NCI-H446 (cell line): Measurements from ENCODE around the gene MRPS22.

Source experiments
- DNase-seq, 2 experiments: peaks; one replicate each; lab custom pipeline; 2025; lab: John Stamatoyannopoulos, UW

The MRPS22 gene

DNA sequence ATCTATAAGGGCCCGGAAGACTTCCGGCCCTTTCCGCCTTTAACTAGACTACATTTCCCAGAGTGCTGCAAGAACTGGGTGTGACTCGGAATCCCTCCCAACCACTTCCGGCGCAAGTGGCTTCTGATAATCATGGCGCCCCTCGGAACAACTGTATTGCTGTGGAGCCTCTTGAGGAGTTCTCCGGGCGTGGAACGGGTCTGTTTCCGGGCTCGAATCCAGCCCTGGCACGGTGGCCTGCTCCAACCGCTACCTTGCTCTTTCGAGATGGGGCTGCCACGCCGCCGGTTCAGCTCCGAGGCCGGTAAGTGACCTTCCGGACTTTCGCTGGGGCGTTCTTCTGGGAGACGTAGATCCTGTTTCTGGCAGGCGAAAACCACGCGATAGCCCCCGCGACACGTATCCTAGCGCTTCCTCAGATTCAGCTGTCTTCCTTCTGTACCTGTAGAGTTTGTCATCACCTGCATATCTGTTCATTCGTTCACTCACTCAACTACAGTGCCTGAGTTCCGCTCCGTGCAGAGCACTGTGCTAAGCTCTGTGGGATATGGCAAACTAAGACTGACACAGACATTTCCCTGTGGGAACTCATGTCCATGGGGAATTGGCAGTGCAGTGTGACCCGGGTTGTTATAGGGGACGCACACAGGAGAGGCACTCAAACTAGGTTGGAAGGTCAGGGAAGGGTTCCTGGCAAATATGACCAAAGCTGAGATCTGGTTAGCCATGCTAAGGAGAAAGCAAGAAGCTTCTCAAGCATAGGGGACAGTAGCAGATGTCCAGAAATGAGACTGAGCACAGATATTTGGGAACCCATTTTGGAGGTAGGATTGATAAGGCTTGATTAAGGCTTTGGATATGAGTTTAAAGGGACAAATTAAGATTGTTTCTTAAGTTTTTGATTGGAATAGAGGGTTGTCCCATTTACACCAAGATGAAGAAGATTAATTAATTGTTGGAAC, at the start of gene MRPS22:
TSS of gene MRPS22 (plus strand) at position 126 of the 962 bp plus-strand sequence. CDS start at position 133, 7 bp downstream.
- peak; percentile 78 to 88 for DNase-seq

GRCh38 chr3:139295040-139295439, 48.8 kb upstream of the MRPS22 start:
- DNase-seq: peak in 1 of 2 experiments; percentile 83

- no peak for DNase-seq
Observed at GRCh38 chr3:139296141-139296718, 47.6 kb upstream of the MRPS22 start.

DNA sequence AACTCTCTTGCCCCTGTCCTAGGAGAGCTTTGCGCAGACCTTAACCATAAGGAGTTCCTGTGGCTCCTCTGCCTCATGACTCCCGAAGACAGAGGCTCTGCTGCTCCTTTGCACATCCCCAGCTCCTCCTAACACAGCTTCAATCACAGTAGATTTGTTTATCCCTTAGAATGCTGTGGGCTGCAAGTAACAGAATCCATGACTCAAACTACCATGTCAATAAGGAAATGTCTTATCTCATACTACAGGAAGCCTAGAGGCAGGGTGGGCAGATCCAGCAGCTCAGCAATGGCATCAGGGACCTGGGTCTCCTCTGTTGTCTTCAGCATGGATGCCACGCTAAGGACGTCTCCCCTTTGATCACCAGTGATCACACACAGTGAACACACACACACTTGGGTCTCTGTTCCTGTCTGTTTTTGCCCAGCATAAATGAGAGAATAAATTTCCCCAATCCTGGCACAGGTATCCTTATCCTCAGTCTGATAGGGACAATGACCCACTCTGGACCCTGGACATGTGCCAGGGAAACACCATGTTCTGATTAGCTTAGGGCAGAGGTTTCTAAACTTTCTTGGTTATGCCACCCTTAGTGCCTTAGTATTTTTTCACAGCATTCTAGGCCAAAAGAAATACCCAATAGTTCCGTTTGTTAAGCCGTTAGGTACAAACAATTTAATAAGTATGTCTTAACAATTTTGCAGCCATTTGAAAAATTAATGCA, 46.1 kb upstream of the MRPS22 start:
- no peak for DNase-seq

GRCh38 chr3:139299261-139300132, 44.3 kb upstream of the MRPS22 start:
- DNase-seq: no peak

- no peak for DNase-seq
Observed at GRCh38 chr3:139300416-139300815, 43.4 kb upstream of the MRPS22 start.

- no peak for DNase-seq
Observed at GRCh38 chr3:139301183-139301582, 42.6 kb upstream of the MRPS22 start.

GRCh38 chr3:139301654-139302053, 42.2 kb upstream of the MRPS22 start:
- no peak for DNase-seq

- DNase-seq: no peak
Observed at GRCh38 chr3:139302084-139302800, 41.6 kb upstream of the MRPS22 start.

DNA sequence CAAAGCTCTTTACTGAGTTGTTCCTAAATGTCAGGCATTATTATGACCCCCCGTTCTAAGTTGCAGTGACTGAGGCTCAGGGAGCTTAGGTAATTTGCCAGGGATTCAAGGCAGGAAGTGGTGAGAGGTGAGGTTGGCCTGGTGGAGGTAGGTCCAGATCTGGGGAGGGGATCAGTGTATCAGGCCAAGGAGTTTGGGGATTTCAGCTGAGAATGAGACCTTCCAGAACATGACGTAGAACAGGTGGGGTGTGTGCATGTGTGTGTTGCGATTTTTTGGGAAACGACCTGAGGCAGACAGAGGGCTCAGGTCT, 41.1 kb upstream of the MRPS22 start:
- no peak for DNase-seq

- no peak for DNase-seq
Observed at GRCh38 chr3:139303216-139303615, 40.6 kb upstream of the MRPS22 start.

GRCh38 chr3:139304383-139304782, 39.4 kb upstream of the MRPS22 start:
- no peak for DNase-seq

DNA sequence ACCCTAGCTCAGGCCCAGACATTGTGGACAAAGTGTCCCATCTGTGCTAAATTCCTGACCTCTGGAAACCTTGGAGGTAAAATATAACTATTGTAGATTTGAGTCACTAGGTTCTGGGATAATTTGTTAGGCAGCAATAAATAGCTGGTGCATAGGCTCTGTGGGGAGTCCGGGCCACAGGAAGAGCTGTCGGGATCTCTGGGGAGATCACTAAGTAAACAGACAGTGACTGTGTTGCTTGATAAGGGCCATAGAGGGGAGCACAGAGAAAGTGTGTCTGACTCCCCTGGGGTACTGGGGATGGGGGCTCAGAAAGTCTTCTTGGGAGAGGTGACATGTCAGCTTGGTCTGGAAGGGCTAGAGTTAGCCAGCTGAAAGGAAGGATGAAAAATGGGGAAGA, 37.7 kb upstream of the MRPS22 start:
- DNase-seq: no peak

DNA sequence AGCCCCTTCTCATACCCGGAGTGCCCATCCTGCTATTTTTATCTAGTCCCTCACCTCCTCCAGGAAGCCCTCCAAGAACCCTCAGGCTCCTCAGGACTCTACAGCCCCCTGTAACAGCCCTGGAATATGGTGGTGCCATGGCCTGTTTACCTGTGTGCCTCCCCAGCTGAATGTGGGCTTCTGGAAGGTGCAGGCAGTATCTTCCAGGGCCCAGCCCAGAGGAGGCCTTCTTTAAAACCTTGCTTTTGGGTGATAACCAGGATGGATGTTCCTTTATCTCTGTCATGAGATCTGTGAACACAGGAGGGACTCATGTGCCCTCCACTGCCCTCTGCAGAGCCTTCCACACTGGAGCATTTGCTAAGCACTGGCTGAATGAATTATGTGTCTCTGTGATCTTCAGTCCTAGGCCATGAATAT, 36.7 kb upstream of the MRPS22 start:
- no peak for DNase-seq

GRCh38 chr3:139307601-139308555, 35.9 kb upstream of the MRPS22 start:
- DNase-seq: no peak

GRCh38 chr3:139308560-139308959, 35.3 kb upstream of the MRPS22 start:
- no peak for DNase-seq

- DNase-seq: no peak
Observed at GRCh38 chr3:139309061-139309591, 34.7 kb upstream of the MRPS22 start.

DNA sequence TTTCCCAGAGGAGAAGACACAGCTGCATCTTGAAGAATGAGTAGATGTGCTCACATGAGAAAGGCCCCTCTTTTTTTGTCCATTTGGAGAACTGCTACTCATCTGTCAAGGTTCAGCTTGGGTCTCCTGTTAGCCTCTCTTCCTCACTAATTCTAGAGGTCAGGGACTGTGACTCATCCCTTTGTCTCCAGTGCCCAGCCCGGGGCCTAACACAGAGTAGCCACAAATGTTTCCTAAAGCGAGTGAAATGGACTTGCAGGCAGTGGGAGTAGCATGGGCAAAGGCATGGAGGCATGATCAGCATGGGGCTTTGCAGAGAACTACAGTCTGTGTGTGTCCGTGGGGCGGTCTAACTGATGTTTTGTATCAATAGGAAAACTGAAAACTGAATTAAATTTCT, 33.9 kb upstream of the MRPS22 start:
- no peak for DNase-seq

GRCh38 chr3:139310474-139310933, 33.3 kb upstream of the MRPS22 start:
- DNase-seq: no peak

DNA sequence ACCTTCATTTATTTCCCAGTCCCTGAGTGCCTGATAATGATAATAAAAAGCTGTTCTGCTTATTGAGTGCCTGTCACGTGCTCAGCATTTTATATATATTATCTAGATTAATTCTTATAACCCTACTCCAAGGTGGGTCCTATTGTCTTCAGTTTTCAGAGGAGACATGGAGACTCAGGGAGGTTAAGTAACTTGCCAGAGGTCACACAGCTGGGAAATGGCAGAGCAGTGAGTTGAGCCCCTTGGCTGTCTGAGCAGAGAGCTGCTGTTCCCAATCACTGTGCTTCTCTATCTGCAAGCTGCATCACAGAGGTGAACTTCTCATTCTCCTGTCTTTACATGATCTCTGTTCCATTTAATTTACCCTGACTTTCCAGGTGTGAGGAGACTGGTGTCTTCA, 32.3 kb upstream of the MRPS22 start:
- no peak for DNase-seq
